HPDE6-E6E7 (cell line): Measurements from ENCODE around the gene PLA2G12B.
"Not testable (repeated sequence)": the region's sequence is repeated elsewhere in the genome, so short reads cannot be mapped to it uniquely, and the experiment has no call there.

Experiments
- DNase-seq: peaks from one replicate; pipeline ENCODE4 v3.0.0; 2011; ENCODE audit warnings: missing footprints; ENCODE audit errors: extremely low spot score

The PLA2G12B gene

DNA sequence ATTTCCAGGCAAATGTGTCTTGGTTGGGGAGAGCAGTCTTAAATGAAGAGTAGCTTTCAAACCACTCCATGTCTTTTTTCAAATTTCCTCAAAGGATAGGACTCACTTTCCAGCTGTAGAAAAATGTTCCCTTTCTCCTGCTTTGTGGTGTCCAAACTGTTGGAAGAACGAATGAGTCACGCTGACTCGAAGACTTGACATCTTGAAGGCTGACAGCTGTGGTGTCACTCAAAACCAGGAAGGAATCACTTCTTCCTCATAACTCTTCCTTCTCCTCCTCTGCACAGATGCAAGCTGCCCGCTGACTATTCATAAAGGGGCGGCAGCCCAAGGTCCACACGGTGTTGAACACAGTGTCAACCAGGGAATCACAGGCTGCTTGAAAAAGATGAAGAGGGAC is 19.2 kb downstream of the PLA2G12B start:
- DNase-seq = peak; percentile 59

GRCh38 chr10:72932259-72933015 is 22.2 kb downstream of the PLA2G12B start:
- DNase-seq = no peak

GRCh38 chr10:72930276-72930675 is 24.3 kb downstream of the PLA2G12B start:
- DNase-seq = no peak

GRCh38 chr10:72928798-72929197 is 25.8 kb downstream of the PLA2G12B start:
- no peak for DNase-seq

GRCh38 chr10:72927485-72927884 is 27.1 kb downstream of the PLA2G12B start:
- no peak for DNase-seq

DNA sequence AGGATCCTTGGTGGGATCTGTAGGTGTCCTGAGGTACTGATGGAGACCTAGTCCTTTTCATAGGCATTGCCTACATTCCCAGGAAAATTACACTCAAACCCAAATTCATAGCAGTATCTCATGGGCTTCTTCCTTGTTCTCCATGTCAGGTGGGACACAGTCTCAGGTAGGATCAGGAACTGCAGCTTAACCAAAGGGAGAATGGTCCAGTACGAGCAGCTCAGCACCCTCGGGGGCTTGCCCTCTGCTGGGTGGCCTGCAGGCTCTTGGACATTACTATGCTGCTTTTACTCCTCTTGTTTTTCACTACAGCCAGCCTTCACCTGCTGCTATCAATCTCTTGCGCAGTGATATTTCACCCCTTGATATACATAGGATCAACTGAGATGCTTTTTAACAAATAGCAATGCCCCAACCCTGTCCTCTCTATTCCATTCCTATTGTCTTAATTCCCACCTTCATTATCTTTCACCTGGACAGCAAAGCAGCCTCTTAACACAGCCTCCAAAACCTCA is 28.6 kb downstream of the PLA2G12B start:
- no peak for DNase-seq

GRCh38 chr10:72924351-72924750 is 30.3 kb downstream of the PLA2G12B start:
- no peak for DNase-seq

DNA sequence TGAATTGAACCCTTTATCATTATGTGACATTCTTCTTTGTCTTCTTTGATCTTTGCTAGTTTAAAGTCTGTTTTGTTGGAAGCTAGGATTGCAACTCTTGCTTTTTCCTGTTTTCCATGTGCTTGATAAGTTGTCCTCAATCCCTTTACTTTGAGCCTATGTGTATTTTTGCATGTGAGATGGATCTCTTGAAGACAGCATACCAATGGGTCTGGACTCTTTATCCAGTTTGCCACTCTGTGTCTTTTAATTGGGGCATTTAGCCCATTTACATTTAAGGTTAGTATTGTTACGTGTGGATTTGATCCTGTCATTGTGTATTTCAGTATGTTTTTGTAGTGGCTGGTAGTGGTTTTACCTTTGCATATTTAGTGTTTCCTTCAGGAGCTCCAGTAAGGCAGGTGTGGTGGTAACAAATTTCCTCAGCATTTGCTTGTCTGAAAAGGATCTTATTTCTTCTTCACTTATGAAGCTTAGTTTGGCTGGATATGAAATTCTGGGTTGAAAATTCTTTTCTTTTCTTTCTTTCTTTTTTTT is 33.4 kb downstream of the PLA2G12B start:
- DNase-seq = not testable (repeated sequence)

GRCh38 chr10:72918352-72918751 is 36.3 kb downstream of the PLA2G12B start:
- DNase-seq = no peak

DNA sequence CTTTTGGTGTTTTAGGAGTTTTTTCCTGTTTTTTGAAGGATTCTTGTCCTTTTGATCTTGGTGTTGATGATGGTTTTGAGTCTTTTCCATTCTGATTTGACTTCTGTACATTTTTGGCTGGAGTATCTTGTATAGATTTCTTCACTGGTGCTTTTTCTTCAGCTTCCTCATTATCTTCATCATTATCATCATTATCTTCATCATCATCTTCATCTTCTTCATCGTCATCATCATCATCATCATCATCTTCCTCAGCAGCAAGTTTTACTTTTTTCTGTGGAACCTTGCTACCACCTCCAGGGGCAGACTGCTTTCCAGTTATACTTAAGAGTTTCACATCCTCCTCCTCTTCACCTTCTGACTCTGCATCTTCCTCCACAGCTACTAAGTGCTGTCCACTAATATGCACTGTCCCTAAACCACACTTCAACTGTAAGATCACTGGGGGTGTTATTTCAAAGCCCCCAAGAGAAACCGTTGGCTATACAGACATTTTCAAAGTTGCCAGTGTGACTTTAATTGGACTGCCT is 36.7 kb downstream of the PLA2G12B start:
- not testable (repeated sequence) for DNase-seq

DNA sequence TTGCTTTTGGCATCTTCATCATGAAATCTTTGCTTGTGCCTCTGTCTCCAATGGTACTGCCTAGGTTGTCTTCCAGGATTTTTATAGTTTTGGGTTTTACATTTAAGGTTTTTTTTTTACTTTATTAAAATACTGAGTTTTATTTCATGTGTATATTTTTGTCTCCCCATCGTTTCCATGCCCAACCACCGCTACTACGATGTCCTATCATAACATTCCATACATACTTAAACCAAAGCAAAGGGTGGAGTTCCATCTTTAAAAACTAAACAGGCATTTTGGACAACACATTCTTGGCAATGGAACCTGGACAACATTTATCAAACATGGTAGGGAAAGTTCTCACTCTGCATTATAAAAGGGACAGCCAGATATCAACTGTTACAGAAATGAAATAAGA is 37.4 kb downstream of the PLA2G12B start:
- not testable (repeated sequence) for DNase-seq

DNA sequence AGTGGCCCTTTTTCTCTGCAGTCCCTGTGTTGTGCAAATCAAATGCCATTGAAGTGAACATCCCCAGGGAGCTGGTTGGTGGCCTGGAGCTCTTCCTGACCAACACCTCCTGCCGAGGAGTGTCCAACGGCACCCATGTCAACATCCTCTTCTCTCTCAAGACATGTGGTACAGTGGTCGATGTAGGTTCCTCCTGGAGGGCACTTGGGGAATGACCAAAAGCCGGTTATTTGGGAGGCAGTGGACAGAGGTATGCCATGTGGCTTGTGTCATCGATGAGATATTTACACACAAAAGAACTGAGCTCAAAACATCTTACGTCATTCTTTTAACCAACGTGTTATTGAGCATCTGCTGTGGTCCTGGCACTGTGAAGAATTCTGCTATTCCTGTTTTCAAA is 41.3 kb downstream of the PLA2G12B start:
- DNase-seq = no peak

DNA sequence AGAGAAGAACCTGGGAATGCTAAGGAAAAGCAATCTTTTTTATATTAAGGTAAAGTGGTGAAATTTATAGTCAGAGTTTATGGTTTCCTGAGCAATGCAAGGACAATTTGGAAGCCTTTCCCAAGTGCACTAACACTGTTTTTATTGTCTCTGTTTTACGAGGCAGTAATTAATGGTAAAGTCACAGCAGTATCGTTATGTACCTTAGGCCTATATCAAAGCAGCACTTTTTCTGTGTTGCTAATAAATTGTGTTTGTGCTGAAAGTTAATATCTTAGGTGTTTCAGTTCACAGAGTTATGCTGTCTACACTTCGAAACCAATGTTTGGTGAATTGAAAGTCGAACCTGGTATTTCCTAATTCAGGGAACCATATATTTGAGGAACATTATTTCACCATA is 41.9 kb downstream of the PLA2G12B start:
- DNase-seq = no peak

GRCh38 chr10:72911758-72912157 is 42.8 kb downstream of the PLA2G12B start:
- no peak for DNase-seq

GRCh38 chr10:72910705-72911104 is 43.9 kb downstream of the PLA2G12B start:
- DNase-seq = no peak

DNA sequence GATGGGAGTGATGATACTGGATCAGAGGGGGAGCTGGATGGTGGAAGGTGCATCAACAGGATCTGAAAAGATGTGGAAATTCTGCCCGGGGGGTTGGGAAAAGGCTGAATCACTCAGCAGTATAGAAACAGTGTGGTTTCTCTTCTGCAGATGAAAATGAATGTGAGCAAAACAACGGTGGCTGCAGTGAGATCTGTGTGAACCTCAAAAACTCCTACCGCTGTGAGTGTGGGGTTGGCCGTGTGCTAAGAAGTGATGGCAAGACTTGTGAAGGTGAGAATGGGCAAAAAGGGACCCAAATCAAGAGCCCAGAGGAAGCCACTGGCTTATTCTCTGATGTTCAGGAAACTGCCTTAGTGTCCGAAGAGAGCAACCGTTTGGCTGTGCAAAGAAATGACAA is 48.2 kb downstream of the PLA2G12B start:
- no peak for DNase-seq

DNA sequence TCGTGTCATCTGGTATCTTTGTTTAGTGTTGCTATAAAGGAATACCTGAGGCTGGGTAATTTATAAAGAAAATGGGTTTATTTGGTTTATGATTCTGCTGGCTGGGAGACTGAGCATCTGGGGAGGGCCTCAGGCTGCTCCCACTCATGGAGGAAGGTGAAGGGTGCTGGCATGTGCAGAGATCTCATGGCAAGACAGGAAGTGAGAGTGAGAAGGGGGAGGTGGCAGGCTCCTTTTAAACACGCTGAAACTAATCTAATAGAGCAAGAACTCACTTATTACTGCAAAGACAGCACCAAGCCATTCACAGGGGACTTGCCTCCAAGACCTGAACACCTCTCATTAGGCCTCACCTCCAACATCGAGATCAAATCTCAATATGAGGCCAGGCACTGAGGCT is 49.8 kb downstream of the PLA2G12B start:
- no peak for DNase-seq

DNA sequence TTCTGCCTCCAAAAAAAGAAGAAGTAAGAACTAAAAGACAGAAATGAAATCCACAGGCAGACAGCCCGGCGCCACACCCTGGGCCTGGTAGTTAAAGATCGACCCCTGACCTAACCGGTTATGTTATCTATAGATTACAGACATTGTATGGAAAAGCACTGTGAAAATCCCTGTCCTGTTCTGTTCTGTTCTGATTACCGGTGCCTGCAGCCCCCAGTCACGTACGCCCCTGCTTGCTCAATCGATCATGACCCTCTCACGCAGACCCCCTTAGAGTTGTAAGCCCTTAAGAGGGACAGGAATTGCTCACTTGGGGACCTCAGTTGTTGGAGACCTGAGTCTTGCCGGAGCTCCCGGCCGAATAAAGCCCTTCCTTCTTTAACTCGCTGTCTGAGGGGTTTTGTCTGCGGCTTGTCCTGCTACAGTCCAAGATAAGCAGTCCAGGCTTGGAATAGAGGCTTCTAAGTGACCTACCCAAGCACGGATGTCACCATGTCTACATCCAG is 50.6 kb downstream of the PLA2G12B start:
- DNase-seq = not testable (repeated sequence)

GRCh38 chr10:72899545-72899944 is 55.1 kb downstream of the PLA2G12B start:
- DNase-seq = no peak

GRCh38 chr10:72898616-72899015 is 56.0 kb downstream of the PLA2G12B start:
- no peak for DNase-seq

GRCh38 chr10:72895236-72895850 is 59.3 kb downstream of the PLA2G12B start:
- no peak for DNase-seq

DNA sequence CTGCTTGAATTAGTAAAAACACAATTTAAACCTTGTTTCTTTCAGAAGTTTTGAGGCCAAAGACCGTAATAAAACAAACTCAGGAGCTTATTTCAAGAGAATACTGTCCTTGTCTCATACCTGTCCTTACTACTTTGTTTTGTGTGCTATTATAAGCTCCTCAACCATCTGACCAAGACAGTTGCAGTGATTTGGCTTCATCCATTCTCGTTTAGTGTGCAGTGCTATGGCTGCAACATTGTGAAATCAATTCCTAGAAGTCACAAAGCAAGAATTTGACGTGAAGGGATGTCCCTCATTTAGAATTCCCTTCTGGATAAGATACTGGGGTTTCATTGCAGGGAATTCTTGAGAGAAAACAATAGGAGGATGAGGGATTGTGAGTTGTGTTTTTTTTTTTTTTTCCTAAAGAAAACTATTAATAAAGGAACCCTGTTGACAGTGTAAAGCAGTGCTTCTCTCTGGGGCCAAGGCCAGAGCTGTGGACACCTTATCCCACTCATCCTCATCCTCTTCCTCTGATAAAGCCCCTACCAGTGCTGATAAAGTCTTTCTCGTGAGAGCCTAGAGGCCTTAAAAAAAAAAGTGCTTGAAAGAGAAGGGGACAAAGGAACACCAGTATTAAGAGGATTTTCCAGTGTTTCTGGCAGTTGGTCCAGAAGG is 61.3 kb downstream of the PLA2G12B start, which contains the start of gene OIT3:
Gene OIT3, plus strand, starts transcription at position 604 of the 663 bp plus-strand sequence. CDS start 60 bp downstream, outside the sequence.
- no peak for DNase-seq
